H1 (cell line): ENCODE measurements around the gene ZNRF3. TPM values are rescaled to one million over a fixed set of nuclear protein-coding genes. Genes with fewer than 3 reads are reported as not detected.

ENCODE experiments used
- CTCF ChIA-PET: fragments of 300-600 bp; sonication (Branson Sonifier 250); formaldehyde crosslinking; loops from one replicate; lab custom pipeline; 2021; ENCODE audit not compliant: partially characterized antibody; lab: Charles Lee
- POLR2A ChIA-PET: fragments of 300-600 bp; sonication (Branson Sonifier 250); formaldehyde crosslinking; loops from one replicate; lab custom pipeline; 2021; ENCODE audit warnings: inconsistent platforms; ENCODE audit not compliant: partially characterized antibody; lab: Charles Lee
- DNase-seq, 2 experiments: peaks; one replicate each; pipeline versions ENCODE4 v3.0.0 to v3.0.0-alpha.2; 2010 to 2022; ENCODE audit warnings: low spot score in 2 of 2, low read depth in 1 of 2, mixed read lengths in 1 of 2
- FAIRE-seq: peaks from 2 replicates; lab custom pipeline; 2011; peaks lifted over from hg19 to GRCh38; lab: Jason Lieb, UNC
- H2AFZ ChIP-seq: 2 replicates; pipeline ENCODE4 v1.8.1; 2012; ENCODE audit warnings: low read length, inconsistent platforms
- H2AK5ac ChIP-seq: 2 replicates; pipeline ENCODE4 v1.6.1; 2013; ENCODE audit warnings: low read depth, low read length
- H2BK120ac ChIP-seq: replicated peaks from 2 replicates; pipeline ENCODE3; 2013; ENCODE audit warnings: low read depth, low read length, inconsistent platforms
- H2BK12ac ChIP-seq: 2 replicates; pipeline ENCODE4 v1.6.1; 2013; ENCODE audit warnings: low read depth, low read length
- H2BK15ac ChIP-seq: 2 replicates; pipeline ENCODE4 v1.6.1; 2013; ENCODE audit warnings: low read length
- H2BK20ac ChIP-seq: 2 replicates; pipeline ENCODE4 v1.6.1; 2013; ENCODE audit warnings: low read length
- H2BK5ac ChIP-seq: 2 replicates; pipeline ENCODE4 v1.6.1; 2013; ENCODE audit warnings: low read depth, low read length
- H3K14ac ChIP-seq: 2 replicates; pipeline ENCODE4 v1.6.1; 2013; ENCODE audit warnings: inconsistent platforms; ENCODE audit not compliant: insufficient read length
- H3K18ac ChIP-seq: 2 replicates; pipeline ENCODE4 v1.6.1; 2013; ENCODE audit warnings: low read length; ENCODE audit errors: extremely low read depth
- H3K23ac ChIP-seq: 2 replicates; pipeline ENCODE4 v1.6.1; 2013; ENCODE audit warnings: inconsistent platforms; ENCODE audit not compliant: insufficient read length
- H3K23me2 ChIP-seq: 2 replicates; pipeline ENCODE4 v1.6.1; 2013; ENCODE audit warnings: low read depth, low read length
- H3K27ac ChIP-seq: 2 replicates; pipeline ENCODE4 v1.6.1; 2011; ENCODE audit warnings: low read depth, low read length, inconsistent platforms
- H3K27me3 ChIP-seq, 4 experiments: replicated peaks in 1 of 4; 1 replicate in 1 of 4; 2 replicates in 3 of 4; pipeline versions ENCODE4 v1.6.1 to v1.8.1; 2011 to 2013; ENCODE audit warnings: low read length in 3 of 4, mild to moderate bottlenecking in 3 of 4, inconsistent platforms in 2 of 4, mixed read lengths in 2 of 4, moderate library complexity in 1 of 4; ENCODE audit not compliant: control insufficient read depth in 3 of 4, insufficient read depth in 3 of 4; ENCODE audit errors: extremely low read depth in 1 of 4
- H3K36me3 ChIP-seq, 4 experiments: 2 replicates each; pipeline versions ENCODE4 v1.6.1 to v1.8.1; 2011 to 2013; ENCODE audit warnings: mild to moderate bottlenecking in 4 of 4, low read length in 3 of 4, moderate library complexity in 2 of 4, control low read depth in 1 of 4, inconsistent platforms in 1 of 4; ENCODE audit not compliant: insufficient read depth in 4 of 4, control insufficient read depth in 2 of 4
- H3K4ac ChIP-seq: replicated peaks from 2 replicates; pipeline ENCODE3; 2013; ENCODE audit warnings: low read length, low read depth, mixed read lengths, inconsistent platforms; ENCODE audit not compliant: insufficient read length
- H3K4me1 ChIP-seq, 4 experiments: replicated peaks in 1 of 4; 1 replicate in 1 of 4; 2 replicates in 3 of 4; pipeline versions ENCODE4 v1.6.1 to v1.8.1; 2011 to 2013; ENCODE audit warnings: low read length in 3 of 4, inconsistent platforms in 2 of 4, mixed read lengths in 1 of 4; ENCODE audit not compliant: insufficient read depth in 4 of 4, control insufficient read depth in 3 of 4
- H3K4me2 ChIP-seq, 2 experiments: 2 replicates each; pipeline versions ENCODE4 v1.6.1 to v1.8.1; 2011 to 2013; ENCODE audit warnings: low read depth in 2 of 2, low read length in 2 of 2, control low read depth in 1 of 2, inconsistent platforms in 1 of 2, mild to moderate bottlenecking in 1 of 2; ENCODE audit not compliant: insufficient read depth in 1 of 2
- H3K4me3 ChIP-seq, 4 experiments: fragments of 200-600, 300-600 bp in 1 of 4; sonication (generic), shearing (Covaris generic), sonication (Bioruptor Twin) in 1 of 4; 2 replicates each; pipeline versions ENCODE4 v1.5.1 to v1.8.1; 2011 to 2016; ENCODE audit warnings: low read length in 4 of 4, low read depth in 3 of 4, control low read depth in 2 of 4, inconsistent platforms in 2 of 4, mild to moderate bottlenecking in 2 of 4, mixed read lengths in 1 of 4, moderate library complexity in 1 of 4; ENCODE audit not compliant: insufficient read depth in 2 of 4; ENCODE audit errors: extremely low read depth in 1 of 4
- H3K56ac ChIP-seq: replicated peaks from 2 replicates; pipeline ENCODE3; 2013; ENCODE audit warnings: low read depth, mild to moderate bottlenecking, mixed read lengths, low read length, inconsistent platforms; ENCODE audit not compliant: insufficient read length
- H3K79me1 ChIP-seq: 2 replicates; pipeline ENCODE4 v1.6.1; 2013; ENCODE audit warnings: low read depth, low read length, control low read depth
- H3K79me2 ChIP-seq, 2 experiments: 2 replicates each; pipeline versions ENCODE4 v1.6.1 to v1.8.1; 2012 to 2013; ENCODE audit warnings: low read length in 2 of 2, mild to moderate bottlenecking in 2 of 2, inconsistent platforms in 1 of 2; ENCODE audit not compliant: insufficient read depth in 2 of 2, control insufficient read depth in 1 of 2
- H3K9ac ChIP-seq, 4 experiments: replicated peaks in 1 of 4; 1 replicate in 1 of 4; 2 replicates in 3 of 4; pipeline versions ENCODE4 v1.6.1 to v1.8.1; 2011 to 2013; ENCODE audit warnings: low read depth in 3 of 4, low read length in 3 of 4, control low read depth in 2 of 4, mild to moderate bottlenecking in 2 of 4, moderate library complexity in 2 of 4, inconsistent platforms in 1 of 4; ENCODE audit errors: extremely low read depth in 1 of 4
- H3K9me3 ChIP-seq, 2 experiments: 2 replicates each; pipeline versions ENCODE4 v1.6.1 to v1.8.1; 2012 to 2013; ENCODE audit warnings: mild to moderate bottlenecking in 2 of 2, moderate library complexity in 2 of 2, control low read depth in 1 of 2, inconsistent platforms in 1 of 2, low read depth in 1 of 2, low read length in 1 of 2, mixed read lengths in 1 of 2; ENCODE audit not compliant: insufficient read depth in 2 of 2
- H4K20me1 ChIP-seq, 2 experiments: replicated peaks in 1 of 2; 2 replicates each; pipeline versions ENCODE3 to v1.8.1; 2011 to 2013; ENCODE audit warnings: inconsistent platforms in 2 of 2, low read length in 2 of 2, mild to moderate bottlenecking in 1 of 2; ENCODE audit not compliant: insufficient read depth in 2 of 2, control insufficient read depth in 1 of 2
- H4K5ac ChIP-seq: 2 replicates; pipeline ENCODE4 v1.6.1; 2013; ENCODE audit warnings: low read length, low read depth, mixed read lengths, inconsistent platforms; ENCODE audit not compliant: insufficient read length
- H4K8ac ChIP-seq: 2 replicates; pipeline ENCODE4 v1.8.0; 2013; ENCODE audit warnings: mild to moderate bottlenecking, moderate library complexity, low read length, inconsistent platforms; ENCODE audit not compliant: insufficient read depth; ENCODE audit errors: extremely low read depth
- H4K91ac ChIP-seq: replicated peaks from 2 replicates; pipeline ENCODE3; 2013; ENCODE audit warnings: low read length, mixed read lengths, inconsistent platforms; ENCODE audit not compliant: insufficient read length
- CEBPB ChIP-seq: IDR thresholded peaks from 2 replicates; pipeline ENCODE4 v1.6.1; 2012; ENCODE audit warnings: low read depth, low read length
- EZH2 ChIP-seq: fragments of 200-600 bp; sonication (generic); IDR thresholded peaks from 2 replicates; pipeline ENCODE4 v1.7.1; 2012; ENCODE audit warnings: low read depth, mild to moderate bottlenecking, moderate library complexity, low read length, inconsistent platforms; ENCODE audit not compliant: severe bottlenecking
- KDM5A ChIP-seq: fragments of 200-600 bp; IDR thresholded peaks from 2 replicates; pipeline ENCODE4 v1.7.1; 2012; ENCODE audit warnings: mild to moderate bottlenecking, low read length, inconsistent platforms, mixed read lengths
- WGBS, 2 experiments: shearing (Covaris generic) in 1 of 2; methylation state at CpG; one replicate each; pipeline versions ENCODE4 v1.1.6 to v1.1.7; 2013 to 2015; ENCODE audit warnings: low lambda C conversion rate in 2 of 2, mixed read lengths in 2 of 2, inconsistent platforms in 1 of 2, low coverage in 1 of 2, missing lambda C conversion rate in 1 of 2; ENCODE audit not compliant: insufficient replicate concordance in 2 of 2, insufficient coverage in 1 of 2, insufficient read length in 1 of 2; ENCODE audit errors: extremely low coverage in 1 of 2, missing lambda C conversion rate in 1 of 2; 5-methylcytosine and 5-hydroxymethylcytosine counted together
- polyA plus RNA-seq, 7 experiments: library from polyadenylated mRNA; depleted of rRNA in 3 of 7; stranded (reverse) in 5 of 7; unstranded in 2 of 7; fragments of >200 nt in 5 of 7; fragments of 200-250 nt in 2 of 7; gene quantifications; 1 replicate in 5 of 7; 2 replicates in 1 of 7; 4 replicates in 1 of 7; pipeline versions ENCODE4 v1.2.1 to v1.2.3, GENCODE V29; 2011 to 2013; ENCODE audit warnings: missing spikeins in 2 of 7, mixed read lengths in 2 of 7
- total RNA-seq: library from RNA; stranded (reverse); fragmentation: NEBNext Ultra II Directional; extraction: Animal tissue kit (Norgen Biotek cat#: 25700); gene quantifications from 2 replicates; pipeline ENCODE4 v1.2.1, GENCODE V29; 2021
- TF ChIP-seq, protein P1 (sequence below): IDR thresholded peaks from 2 replicates; pipeline ENCODE4 v1.6.1; 2011; ENCODE audit warnings: low read depth, mild to moderate bottlenecking, low read length; ENCODE audit not compliant: insufficient read depth

Gene ZNRF3
- total and polyA plus RNA-seq, 2 of the 8 experiments (the other 6 are each of a cell fraction or from before 2014, with no cell fraction given) = 14.1 to 21.7 TPM

DNA sequence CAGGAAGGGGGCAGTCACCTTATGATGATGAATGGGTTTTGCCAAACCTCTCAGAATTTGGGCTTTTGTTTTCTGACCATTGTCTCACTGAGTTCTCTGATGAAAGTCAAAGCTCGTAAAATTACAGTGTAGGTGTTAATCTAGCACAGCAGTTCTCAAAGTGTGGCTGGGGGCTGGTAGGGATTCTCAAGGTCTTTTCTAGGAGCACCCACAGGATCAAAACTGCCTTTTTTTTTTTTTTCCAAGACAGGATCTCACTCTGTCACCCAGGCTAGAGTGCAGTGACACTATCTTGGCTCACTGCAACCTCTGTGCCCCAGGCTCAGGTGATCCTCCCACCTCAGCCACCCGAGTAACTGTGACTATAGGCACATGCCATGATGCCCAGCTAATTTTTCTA is 112.2 kb downstream of the ZNRF3 start:
- H3K18ac ChIP-seq = no peak overlapping the region
- WGBS, 2 experiments = 96% methylated on average over 2 of the region's 2 CpGs; no CpG with 5 or more reads in 1 of the 2 experiments
- H3K4me3 ChIP-seq = no peak overlapping the region
- POLR2A ChIA-PET = interaction anchor here (1.4 kb wide), 1 partner anchor 26 kb away, joined by 3 read pairs; no protein-coding TSS in a partner anchor
- no peak overlapping the region for H4K5ac ChIP-seq
- no peak overlapping the region for H4K8ac ChIP-seq
- H3K9ac ChIP-seq = no peak overlapping the region
- no peaks in the 10 kb centered on the region for H3K23me2 ChIP-seq
- H3K79me2 ChIP-seq = peaks cover 0 to 42% of the 10 kb centered on the region in 2 experiments; a peak in 3 of 4 replicates
- no peaks in the 10 kb centered on the region for H3K9me3 ChIP-seq
- no peak overlapping the region for H2BK120ac ChIP-seq
- H4K91ac ChIP-seq = no peak overlapping the region
- H3K4ac ChIP-seq = no peak overlapping the region
- H2BK12ac ChIP-seq = no peak overlapping the region
- no peak overlapping the region for H3K14ac ChIP-seq
- peaks cover 4 to 9% (median 7%) of the 10 kb centered on the region in 4 experiments for H3K4me1 ChIP-seq
- no peak overlapping the region for H2BK5ac ChIP-seq
- H2BK15ac ChIP-seq = no peak overlapping the region
- no peak overlapping the region for H2AK5ac ChIP-seq
- no peaks in the 10 kb centered on the region for H4K20me1 ChIP-seq
- FAIRE-seq (no peak), DNase-seq (no peak)
- CTCF ChIA-PET = interaction anchor here (0.6 kb wide), 1 partner anchor 13 kb away, joined by 3 read pairs; no protein-coding TSS in a partner anchor
- H2AFZ ChIP-seq = no peak overlapping the region
- H3K36me3 ChIP-seq = 0 out of 8 replicates have a peak, but pooled peaks cover 0 to 5% (median 0%) of the 10 kb centered on the region in 4 experiments
- no peak overlapping the region for H3K4me2 ChIP-seq
- no peak overlapping the region for H2BK20ac ChIP-seq
- no peak overlapping the region for H3K27ac ChIP-seq
- no peaks in the 10 kb centered on the region for H3K27me3 ChIP-seq
- no peaks in the 10 kb centered on the region; the same call in 1 of the 2 replicates for H3K79me1 ChIP-seq
- TF ChIP-seq, protein P1, sequence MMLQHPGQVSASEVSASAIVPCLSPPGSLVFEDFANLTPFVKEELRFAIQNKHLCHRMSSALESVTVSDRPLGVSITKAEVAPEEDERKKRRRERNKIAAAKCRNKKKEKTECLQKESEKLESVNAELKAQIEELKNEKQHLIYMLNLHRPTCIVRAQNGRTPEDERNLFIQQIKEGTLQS = no peak
- TF ChIP-seq KDM5A (no peak), EZH2 (no peak), CEBPB (no peak)
- H3K56ac ChIP-seq = no peak overlapping the region
- H3K23ac ChIP-seq = no peak overlapping the region
